ENCODE results near the gene CDCP2.

DNA sequence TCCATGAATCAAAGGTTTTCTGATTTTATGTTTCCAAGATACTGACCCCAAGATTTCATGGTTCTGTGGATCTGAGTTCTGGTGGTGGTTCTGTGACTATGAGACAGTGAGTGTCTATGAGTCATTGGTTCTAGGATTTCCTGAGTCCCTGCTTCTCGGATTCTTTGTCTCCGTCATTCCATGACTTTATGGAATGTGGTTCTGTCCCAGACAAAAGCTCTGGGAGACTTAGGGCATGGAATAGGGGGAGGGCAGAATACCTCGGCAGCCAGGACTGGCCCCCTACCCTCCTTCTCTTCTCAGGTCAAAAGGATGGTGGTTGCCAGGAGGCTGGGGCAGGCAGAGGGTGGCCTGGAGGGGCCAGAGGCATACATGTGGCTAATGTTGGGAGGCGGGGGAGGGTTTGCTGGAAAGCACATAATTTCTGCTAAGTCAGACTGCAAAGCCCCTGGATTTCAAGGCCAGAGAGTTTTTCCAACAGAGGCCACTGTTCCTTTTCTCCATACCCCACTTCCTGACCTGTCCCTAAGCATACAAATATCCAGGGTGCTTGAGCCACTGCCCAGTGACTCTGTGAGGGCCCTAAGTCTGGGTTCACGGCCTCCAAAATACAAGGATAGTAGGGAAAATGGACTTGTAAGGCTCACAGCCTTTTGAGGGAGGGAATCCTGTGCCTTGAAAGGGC, 17.2 kb downstream of the CDCP2 start:
- no peak for TF ChIP-seq POLR2A (IDR thresholded peaks at IDR 0.05)
- TF ChIP-seq, protein P1, sequence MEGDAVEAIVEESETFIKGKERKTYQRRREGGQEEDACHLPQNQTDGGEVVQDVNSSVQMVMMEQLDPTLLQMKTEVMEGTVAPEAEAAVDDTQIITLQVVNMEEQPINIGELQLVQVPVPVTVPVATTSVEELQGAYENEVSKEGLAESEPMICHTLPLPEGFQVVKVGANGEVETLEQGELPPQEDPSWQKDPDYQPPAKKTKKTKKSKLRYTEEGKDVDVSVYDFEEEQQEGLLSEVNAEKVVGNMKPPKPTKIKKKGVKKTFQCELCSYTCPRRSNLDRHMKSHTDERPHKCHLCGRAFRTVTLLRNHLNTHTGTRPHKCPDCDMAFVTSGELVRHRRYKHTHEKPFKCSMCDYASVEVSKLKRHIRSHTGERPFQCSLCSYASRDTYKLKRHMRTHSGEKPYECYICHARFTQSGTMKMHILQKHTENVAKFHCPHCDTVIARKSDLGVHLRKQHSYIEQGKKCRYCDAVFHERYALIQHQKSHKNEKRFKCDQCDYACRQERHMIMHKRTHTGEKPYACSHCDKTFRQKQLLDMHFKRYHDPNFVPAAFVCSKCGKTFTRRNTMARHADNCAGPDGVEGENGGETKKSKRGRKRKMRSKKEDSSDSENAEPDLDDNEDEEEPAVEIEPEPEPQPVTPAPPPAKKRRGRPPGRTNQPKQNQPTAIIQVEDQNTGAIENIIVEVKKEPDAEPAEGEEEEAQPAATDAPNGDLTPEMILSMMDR (IDR thresholded peaks at IDR 0.05) = no peak
